ENCODE measurements around the gene SLC12A7. TPM values are rescaled to one million over a fixed set of nuclear protein-coding genes. Genes with fewer than 3 reads are reported as not detected.

The SLC12A7 gene
- total RNA-seq, 1 donor from 2014 or later = 21.6 TPM

DNA sequence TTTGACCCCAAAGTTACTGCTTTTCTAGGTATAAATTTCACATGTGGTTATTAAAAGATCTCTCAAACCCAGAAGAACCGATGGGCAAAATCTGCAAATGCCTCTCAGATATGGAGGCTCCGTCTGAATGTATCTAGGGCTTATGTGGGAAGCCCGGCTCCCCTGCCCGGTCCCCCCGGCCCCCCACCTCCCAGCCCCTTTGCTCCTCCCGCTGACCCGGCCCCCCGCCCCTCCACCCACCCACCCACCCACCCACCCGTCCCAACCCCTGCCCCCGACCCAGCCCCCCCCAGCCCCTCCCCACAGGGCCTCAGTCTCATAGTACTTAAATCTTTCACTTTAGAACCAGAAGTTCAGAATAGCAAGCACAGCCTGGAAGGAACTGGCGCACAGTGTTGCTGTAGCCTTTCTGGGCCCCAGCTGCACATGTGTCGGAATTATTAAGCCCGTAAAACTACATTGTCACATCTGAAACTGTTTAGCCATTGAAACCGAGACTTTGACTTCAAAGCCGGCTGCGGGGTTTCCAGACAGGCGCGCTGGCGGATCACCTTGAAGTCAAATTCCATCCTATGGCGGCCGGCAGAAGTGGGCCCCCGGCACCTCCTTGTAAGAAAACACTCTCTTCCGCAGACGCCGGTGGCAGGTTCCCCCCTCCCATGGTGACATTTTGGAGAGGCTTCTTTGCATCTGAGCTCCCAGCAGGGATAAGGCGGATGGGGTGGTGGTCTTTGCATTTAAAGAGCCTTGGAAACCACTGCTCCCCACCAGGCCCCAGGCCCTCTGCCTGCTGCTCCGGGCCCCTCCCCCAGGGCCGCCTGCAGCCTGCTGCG, 90.5 kb downstream of the SLC12A7 start:
- no peak for DNase-seq (ENCODE audit: low read depth, low spot score)

DNA sequence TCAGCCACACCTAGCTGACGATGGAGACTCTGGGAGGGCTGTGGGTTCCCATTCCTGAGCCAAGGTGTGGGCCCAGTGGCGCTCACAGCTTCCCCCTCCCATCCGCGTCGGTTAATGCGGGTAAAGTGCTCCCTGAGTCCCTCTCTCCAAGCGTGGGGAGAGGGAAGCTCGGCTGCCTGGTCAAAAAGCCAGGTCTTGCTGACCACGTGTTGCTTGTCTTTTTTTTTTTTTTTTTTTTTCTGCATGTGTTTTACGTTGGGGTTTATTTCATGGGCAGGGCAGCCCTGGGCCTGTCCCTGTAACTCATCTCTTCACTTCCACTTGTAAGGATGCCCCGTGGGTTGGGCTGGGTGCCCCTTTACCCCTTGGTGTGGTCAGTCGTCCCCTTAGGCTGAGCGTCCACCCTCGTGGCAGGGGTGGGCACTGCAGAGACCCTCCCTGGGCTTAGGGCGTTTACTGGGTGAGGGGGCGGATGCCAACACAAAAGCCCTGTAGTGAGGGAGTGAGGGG, 91.4 kb downstream of the SLC12A7 start:
- DNase-seq (ENCODE audit: low read depth, low spot score) = no peak

DNA sequence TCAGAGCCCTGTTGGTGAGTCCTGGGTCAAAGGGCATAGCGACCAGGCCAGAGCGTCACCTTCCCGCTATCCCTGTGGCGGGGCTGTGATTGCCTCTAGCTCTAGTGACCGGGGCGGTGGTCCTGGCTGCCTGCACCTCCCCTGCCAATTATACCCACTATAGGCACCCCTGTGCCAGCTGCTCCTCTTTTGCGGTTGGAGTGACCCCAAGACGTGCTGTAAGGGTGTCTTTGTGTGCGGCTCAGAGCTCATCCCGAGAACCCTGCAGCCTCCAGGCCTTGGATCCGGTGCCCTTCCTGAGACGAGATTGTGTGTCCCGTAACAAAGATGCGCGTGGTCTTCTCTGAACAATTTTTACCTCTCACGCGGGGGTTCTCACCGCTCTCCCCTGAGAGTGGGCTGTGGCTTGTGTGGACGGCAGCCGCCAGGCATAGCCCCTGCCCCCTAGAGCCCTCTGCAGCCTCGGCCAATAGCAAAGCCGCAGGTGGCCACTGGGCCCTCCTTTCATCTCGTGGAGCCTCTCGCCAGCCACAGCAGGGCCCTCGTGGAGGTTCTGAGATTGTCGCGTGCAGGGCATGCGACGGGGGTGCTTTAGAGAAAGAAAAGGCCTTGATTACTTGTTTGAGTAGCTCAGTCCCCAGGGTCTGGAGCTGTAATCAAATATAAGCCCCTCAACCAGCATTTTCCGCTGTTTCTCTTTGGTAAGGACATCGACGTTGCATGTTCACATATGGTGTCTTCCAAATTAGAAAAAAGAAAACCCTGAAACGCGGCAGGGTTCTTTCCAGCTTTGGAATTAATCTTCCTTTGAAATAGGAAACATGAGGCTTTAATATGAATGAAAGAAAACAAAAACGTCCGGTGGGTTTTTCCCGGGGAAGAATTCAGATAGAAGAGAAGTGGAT, 92.6 kb downstream of the SLC12A7 start:
- no peak for DNase-seq (ENCODE audit: low read depth, low spot score)

DNA sequence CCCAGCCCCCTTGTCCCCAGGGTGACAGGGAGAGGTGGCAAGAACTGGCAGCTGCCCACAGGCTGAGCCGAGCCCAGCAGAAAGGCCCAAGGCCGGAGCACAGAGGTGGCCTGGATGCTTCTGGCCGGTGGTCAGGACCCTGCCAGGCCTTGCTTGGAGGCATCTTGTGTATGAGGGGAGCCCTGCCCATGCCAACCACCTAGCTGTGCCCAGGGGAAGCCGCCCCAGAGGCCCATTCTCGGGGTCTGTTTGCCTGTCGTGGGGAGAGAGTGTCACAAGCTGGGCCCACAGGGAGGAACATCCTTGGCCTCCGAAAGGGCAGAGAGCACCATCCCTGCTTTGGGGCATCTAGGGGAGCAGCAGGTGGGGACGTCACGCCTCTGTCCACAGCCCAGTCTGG, 93.3 kb downstream of the SLC12A7 start:
- no peak for DNase-seq (ENCODE audit: low read depth, low spot score)

DNA sequence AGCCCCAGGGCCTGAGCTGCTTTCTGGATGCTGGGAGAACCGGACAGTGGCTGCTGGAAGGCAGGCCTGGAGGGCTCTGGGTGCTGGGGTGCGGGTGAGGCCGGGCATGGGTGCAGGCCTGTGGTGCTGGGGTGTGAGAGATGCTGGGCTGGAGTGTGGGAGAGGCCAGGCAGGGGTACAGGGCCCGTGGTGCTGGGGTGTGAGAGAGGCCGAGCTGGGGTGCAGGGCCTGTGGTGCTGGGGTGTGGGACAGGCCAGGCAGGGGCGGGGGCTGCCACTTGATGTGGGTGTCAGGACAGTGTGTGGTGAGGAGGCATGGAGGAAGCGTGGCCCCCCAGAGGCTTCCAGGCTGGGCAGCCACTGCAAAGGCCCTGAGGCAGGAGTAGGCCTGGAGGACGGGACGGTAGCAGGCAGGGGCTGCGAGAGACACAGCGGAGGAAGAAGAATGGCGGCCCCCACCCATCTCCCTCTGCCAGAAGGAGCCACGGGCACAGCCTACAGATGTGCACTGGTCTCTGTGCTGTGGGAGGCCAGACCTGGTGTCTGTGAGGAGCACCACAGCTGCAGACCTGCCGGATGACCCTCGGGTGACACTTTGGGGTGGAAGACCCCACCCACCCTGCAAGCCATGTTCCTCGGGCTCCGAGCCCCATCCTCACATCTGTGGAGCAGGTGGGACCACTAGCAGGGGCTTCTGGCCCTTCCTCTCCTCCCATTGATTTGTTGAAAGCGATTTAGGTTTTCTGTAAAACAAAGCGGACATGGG, 94.0 kb downstream of the SLC12A7 start:
- no peak for DNase-seq (ENCODE audit: low read depth, low spot score)

DNA sequence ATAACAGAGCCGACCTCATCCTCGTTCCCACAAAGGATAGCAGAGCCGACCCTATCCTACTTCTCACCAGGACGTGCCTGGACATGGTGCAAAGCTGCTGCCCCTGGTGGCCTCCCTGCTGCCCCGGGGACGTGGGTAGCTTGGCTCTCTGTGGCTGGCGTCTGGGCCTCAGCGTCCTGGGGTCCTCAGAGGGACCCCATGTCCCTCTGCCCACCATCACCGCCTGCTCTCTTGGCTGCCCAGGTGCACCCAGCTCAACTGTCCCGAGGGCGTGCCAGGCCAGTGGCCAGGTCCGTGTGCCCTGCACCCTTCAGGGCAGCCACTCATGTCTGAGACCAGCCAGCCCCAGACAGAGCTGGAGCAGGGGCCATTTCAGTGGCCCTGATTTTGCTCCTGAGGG, 94.8 kb downstream of the SLC12A7 start:
- no peak for DNase-seq (ENCODE audit: low read depth, low spot score)

DNA sequence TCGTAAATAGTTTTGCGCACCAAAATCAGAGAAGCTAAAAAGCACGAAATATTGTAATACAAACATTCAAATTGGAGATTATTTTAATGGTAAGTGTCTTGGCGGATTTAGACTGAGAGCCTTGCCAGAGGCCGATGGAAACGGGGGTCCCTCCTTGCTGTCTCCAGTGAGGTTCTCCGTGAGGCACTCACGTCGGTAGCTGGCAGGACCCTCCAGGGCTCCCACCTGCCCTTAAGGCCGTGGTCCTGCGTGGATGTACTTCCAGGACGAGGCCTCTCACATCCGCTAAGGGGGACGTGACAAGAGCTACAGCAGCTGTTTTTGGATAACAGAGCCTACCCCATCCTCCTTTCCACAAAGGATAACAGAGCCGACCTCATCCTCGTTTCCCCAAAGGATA, 95.4 kb downstream of the SLC12A7 start:
- no peak for DNase-seq (ENCODE audit: low read depth, low spot score)

DNA sequence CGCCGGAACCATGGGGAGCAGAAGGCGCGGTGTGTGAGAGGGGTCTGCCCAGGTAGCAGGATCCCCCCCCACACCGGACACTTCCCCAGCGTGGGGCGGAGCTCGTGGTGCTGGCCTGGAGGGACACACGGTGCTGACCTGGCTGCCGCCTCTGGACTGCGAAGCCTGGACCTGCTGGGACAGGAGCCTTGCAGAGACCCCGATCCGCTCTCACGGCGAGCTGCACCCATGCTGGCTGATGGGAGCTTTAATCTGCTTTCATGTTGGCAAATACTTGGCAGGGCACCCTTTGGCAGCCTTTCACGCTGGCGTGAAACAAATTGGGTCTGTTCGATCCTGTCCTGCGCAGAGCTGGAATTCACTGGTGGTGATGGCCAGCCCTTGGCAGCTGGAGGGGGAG, 95.8 kb downstream of the SLC12A7 start:
- no peak for DNase-seq (ENCODE audit: low read depth, low spot score)

DNA sequence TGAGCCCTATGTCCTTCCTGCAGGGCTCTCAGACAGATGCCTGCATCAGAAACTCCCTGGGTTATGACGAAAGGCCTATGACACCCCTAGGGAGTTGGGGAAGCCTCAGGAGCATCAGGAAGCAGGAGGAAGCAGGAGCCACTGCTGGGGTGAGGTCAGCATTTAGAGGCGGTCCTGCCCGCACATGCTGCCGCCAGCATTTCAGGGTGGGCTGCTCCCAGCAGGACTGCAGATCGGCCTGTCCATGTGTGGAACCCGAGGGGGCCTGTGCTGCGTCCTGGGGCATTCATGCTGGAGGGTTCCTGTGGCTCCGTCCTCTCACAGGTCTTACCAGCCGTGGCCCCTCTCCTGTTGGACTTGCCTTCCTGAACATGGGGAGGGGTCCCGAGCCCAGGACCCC, 96.4 kb downstream of the SLC12A7 start:
- no peak for DNase-seq (ENCODE audit: low read depth, low spot score)

DNA sequence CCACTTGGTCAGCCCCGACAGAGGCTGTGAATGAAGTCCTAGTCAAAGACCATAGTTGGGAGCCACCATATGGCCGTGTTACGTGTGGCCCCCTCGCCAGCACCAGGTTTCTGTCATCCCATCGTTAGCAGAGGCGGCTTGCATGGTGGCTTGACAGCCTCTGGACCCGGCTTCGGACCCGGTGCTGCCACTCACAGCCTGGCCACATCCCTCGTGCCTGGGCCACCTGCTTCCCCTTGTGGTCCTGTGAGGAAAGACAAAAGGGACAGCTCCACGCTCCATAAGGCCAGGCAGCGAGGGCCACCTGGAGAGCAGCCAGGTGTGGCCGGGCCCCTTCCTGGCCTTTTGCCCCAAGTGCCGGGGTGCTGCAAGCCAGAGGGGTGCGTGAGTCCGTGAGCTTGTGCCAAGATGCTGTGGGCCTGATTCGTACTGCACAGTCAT, 97.1 kb downstream of the SLC12A7 start:
- no peak for DNase-seq (ENCODE audit: low read depth, low spot score)

DNA sequence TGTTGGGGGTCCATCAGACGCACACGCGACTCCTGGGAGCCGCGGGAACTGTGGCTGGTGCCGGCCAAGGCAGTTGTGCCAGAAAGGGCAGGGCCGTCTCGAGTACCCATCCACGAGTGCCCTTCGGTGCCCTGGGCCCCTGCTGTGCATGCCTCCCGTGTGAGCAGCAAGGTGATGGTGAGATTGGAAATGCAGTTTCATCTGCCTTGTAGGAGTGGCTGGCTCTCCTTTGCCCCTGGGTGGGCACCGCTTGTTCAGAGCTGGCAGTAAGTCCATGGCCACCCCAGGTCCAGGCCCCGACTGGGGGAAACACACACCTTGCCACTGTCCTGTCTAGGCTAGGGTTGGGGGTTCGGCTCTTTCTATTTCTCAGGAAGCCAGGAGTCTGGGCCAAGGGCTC, 97.5 kb downstream of the SLC12A7 start:
- no peak for DNase-seq (ENCODE audit: low read depth, low spot score)

DNA sequence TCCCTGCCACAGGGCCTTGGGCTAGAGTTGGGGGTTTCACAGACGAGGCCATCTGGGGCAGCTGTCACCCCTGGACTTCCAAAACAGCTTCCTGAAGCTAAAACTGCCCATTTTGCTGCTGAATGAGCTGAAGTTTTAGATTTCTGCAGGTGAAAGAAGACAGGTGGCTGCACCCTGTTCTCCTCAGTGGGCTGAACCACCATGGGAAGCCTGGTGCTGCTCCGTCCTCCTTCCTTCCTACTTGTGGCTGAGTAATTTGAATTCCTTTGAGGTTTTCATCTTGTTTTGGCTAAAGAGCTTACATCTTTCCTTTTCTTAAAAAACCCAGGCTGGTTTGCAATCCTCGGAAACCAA, 97.9 kb downstream of the SLC12A7 start:
- no peak for DNase-seq (ENCODE audit: low read depth, low spot score)

DNA sequence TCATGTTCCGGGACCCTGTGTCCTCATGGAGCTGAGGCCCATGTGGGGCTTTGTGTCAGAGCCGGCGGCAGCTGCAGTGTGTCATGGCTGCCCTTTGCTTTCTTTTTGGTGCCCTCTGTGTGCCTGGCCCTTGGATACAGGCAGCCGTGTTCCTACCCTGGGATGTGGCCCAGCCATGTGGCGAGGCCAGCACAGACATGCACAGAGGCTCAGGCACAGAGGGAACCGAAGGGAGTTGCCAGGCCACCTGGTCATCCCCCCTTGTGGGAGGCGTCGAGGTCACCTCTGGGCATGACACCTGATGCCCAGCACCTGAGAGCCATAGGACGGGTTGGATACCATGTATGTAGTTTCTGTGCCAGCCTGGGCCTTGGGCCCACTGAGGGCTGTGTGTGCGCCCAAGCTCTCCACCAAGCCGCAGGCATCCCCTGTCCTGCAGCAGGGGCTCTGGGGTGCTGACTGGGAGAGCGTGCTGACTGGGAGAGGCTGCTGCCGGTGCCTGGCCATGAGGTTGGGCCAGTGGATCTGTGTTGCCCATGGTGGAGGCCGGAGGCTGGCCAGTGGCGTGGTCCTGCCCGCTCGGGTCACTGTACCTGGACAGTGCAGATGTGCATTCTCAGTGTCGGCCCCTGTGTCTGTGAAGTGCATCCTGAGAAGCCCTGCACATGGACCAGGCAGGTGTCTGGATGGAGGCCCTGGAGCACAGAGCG, 98.5 kb downstream of the SLC12A7 start:
- DNase-seq (ENCODE audit: low read depth, low spot score) = no peak

DNA sequence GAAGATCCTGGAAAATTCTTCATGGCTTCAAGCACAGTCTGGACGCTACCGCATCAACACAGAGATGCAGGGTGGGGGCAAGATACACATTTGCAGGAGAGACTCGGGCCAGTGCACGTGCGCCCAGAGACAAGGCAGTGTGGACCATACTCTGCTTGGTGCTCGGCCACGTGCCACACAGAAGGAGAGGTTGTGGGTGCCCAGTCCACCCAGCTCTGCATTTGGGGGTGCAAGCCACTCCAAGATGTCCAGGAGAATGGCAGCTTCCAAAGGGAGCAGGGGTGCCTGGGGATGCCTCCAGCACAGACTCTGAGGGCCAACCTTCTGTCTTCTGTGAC, 99.0 kb downstream of the SLC12A7 start:
- no peak for DNase-seq (ENCODE audit: low read depth, low spot score)

DNA sequence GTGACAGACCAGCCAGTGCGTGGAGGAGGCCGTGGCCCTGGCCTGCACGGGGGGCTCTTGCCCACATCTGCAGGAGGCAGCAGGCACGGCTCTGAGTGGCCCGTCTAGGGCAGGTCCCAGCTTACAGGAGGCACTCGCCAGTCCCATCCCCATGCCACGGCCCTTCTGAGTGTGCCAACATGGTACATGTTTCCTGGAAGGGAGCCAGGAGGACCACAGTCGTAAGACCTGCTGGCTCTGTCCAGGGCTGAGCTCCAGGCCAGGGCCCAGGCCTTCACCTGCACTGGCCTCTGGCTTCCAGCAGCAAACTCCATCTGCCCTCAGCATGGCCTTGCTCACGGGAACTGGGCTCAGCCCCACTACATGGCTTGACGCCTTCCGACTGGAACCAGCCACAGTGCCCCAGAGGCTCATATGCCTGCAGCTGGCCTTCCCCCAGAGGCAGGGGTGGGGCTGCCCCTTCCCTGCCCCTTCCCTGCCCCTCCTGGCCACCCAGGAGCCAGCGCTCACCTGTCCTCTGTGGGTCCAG, 99.5 kb downstream of the SLC12A7 start:
- no peak for DNase-seq (ENCODE audit: low read depth, low spot score)

DNA sequence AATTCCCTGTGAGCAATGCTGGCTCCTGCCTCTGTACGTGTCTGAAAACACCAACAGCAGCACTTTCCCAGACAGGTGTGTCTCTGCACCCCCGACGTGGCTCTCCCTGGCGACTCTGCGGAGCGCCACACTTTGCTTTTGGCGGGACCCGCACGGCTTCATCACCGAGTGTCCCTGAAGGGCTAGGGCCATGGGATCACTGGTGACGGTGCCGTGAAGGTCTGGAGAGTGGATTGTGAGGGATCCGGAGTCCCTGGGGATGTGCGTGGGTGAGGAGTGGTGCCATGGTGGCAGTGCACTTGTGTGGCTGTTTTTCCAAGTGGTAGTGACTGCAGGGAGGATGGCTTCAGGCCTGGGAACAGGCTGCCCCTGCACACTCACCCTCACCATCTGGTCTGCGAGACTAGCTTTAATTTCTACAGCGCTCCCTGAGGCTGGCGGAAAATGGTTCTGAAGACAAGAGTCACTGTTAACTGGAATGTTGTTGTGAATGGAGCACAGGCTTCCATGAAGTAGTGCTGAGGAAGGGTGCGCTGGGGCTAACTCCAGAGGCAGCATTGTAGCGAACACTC, 100.0 kb downstream of the SLC12A7 start:
- no peak for DNase-seq (ENCODE audit: low read depth, low spot score)

DNA sequence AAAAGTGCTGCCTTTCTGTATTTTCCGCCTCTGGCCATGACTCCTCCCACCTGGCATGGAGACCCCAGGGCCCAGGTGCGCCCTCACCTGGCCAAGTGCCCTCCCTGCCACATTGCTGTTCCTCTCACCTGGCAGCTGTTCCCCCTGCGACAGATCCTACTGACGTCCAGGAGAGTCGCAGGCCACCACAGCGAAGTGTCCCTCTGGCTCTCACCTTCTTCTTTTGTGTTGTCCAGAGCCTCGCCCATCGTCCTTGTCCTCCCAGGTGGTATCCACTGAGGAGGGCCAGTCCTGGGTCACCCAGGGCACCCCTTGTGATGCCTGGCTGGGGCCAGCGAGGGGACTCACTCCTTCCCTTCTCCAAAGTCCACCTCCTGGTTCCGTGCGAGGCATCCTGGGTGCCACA, 100.6 kb downstream of the SLC12A7 start:
- no peak for DNase-seq (ENCODE audit: low read depth, low spot score)

DNA sequence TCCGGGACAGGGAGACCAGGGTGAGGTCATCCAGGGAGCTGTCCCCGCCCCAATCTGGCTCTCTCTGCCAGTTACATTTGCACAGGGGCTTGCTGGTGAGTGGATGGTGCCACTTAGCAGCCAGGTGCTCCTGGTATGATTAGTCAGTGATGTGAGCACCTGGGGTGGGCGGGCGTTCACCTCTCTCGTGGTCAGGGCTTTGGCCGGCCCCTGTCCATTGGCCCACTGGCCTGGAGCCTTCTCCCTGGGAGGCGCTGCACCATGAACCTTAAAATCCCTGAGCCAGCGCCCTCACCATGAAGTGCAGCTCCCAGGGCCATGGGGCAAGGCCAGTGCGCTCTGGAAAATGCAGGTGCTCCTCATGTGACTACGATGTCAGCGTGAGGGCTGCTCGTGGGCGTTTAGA, 101.2 kb downstream of the SLC12A7 start:
- DNase-seq (ENCODE audit: low read depth, low spot score) = no peak

DNA sequence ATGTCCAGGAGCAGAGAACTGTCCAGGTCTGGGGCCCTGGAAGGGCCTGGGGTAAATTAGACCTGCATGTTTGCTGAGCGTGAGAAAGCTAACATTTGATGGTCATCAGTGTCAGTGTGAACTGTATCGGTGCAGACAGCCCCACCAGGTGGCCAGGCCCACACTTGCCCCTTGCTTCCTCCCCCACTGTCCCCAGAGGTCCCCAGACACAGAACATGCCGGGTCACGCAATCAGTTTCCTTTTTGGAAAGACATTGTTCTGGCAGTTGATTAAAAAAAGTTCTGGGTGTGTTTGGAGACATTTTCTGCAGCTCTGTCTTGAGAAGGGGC, 101.7 kb downstream of the SLC12A7 start:
- DNase-seq (ENCODE audit: low read depth, low spot score) = no peak

DNA sequence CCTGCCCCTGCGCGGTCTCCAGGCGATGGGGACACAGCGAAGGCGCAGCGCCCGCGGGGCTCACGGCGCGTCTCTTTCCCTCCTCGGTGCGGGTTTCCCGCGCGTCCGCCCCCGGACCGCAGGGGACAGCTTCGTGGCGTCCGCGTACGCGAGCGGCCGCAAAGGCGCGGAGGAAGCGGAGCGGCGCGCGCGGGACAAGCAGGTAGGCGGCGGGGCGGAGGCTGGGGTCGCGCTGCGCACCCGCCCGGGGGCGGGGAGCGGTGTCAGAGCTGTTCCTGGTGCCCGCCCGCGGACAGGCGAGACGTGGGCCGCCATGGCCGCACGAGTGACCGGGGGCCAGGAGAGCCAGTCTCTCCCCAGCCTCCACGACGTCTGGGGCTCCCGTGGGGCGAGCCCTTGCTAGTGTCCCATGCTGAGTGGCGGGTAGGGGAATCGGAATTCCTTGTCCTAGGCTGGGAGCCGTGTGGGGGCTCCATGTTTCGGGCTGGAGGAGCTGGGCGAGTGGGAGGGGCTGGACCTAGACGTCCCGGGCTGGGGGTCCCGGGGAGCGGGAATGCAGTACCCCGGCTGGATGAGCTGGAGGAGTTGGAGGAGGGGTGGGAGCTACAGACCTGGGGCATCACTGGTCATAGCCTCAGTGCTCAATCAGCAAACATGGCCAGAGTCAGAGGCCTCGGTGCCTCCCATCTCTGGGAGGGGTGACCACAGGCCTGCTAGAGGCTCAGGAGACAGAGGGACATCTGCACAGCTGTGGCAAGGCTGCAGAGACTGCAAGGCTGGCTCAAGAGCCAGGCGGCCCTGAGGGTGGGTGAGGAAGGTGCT, 102.3 kb downstream of the SLC12A7 start:
- no peak for DNase-seq (ENCODE audit: low read depth, low spot score)
